ENCODE measurements around the gene MTFMT.

DNA sequence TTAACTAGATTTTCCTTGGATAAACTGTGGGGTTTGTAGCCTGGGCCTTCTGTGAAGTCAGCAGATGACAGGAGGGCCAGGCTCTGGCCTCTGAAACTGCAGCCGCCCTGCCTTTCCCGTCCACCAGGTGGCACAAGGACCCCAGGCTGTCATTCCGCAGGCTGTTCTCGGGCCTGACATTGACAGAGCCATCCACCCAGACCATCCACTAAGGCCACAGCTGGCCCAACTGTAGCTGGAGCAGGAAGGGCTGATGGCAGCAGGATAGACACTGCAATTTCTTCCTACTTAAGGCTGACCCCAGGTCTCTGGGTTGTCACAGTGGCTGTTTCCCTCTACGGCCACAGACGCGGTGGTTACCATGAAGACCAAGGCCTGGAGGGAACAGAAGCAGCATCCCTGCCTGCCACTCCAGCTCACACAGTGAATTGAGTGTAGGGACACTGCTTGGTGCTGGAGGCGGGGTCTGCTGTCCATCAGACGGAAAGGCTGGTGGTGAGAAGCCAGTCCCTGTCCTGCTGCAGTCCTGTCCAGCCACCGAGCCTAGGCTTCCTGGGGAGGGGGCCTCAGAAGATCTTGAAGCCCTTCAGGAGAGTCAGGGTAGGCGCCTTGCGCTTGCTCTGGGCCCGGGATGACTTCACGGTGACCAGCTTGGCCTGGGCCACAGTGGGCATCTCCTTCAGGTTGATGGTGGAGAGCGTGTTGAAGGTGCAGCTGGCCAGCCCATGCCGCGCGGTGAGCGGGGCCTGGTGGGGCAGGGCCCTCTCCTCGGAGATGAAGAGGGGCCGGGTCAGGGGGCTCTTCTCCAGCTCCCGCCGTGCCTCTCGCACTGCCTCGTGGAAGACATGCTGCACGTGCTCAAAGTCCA is 25.1 kb upstream of the MTFMT start:
- TF ChIP-seq, protein P1, sequence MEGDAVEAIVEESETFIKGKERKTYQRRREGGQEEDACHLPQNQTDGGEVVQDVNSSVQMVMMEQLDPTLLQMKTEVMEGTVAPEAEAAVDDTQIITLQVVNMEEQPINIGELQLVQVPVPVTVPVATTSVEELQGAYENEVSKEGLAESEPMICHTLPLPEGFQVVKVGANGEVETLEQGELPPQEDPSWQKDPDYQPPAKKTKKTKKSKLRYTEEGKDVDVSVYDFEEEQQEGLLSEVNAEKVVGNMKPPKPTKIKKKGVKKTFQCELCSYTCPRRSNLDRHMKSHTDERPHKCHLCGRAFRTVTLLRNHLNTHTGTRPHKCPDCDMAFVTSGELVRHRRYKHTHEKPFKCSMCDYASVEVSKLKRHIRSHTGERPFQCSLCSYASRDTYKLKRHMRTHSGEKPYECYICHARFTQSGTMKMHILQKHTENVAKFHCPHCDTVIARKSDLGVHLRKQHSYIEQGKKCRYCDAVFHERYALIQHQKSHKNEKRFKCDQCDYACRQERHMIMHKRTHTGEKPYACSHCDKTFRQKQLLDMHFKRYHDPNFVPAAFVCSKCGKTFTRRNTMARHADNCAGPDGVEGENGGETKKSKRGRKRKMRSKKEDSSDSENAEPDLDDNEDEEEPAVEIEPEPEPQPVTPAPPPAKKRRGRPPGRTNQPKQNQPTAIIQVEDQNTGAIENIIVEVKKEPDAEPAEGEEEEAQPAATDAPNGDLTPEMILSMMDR (IDR thresholded peaks at IDR 0.05) = peak in 5 of 7 experiments; percentile 81 to 94 (median 89)
- TF ChIP-seq POLR2A (IDR thresholded peaks at IDR 0.05) (no peak), POLR2AphosphoS5 (IDR thresholded peaks at IDR 0.05) (peak in 1 of 3 donors; percentile 64), EP300 (IDR thresholded peaks at IDR 0.05) (no peak)
